Measurements from ENCODE around the gene SORBS1.

- no peak for TF ChIP-seq POLR2A (IDR thresholded peaks at IDR 0.05; ENCODE audit: low read depth, low read length)
- no peak for TF ChIP-seq CTCF (IDR thresholded peaks at IDR 0.05; ENCODE audit: extremely low read depth in 1 of 2, insufficient read depth in 1 of 2, low read depth in 1 of 2, low read length in 2 of 2)
- no peak for TF ChIP-seq JUN (IDR thresholded peaks at IDR 0.05; ENCODE audit: borderline replicate concordance, insufficient read depth, insufficient read length, low read depth)
- TF ChIP-seq POLR2AphosphoS5 (IDR thresholded peaks at IDR 0.05; ENCODE audit: insufficient read depth, low read depth, low read length): no peak
- no peak for TF ChIP-seq EZH2 (IDR thresholded peaks at IDR 0.05; ENCODE audit: borderline replicate concordance, low read depth, low read length, severe bottlenecking)
- no peak for TF ChIP-seq MYC (IDR thresholded peaks at IDR 0.05; ENCODE audit: low read depth, low read length)
- TF ChIP-seq FOS (IDR thresholded peaks at IDR 0.05; ENCODE audit: borderline replicate concordance, insufficient read depth, low read length): no peak
- no peak for TF ChIP-seq MAX (IDR thresholded peaks at IDR 0.05; ENCODE audit: insufficient read depth, insufficient read length)
- TF ChIP-seq GATA2 (IDR thresholded peaks at IDR 0.05; ENCODE audit: insufficient read depth, insufficient read length, low read depth, low read length): no peak
Measured at GRCh38 chr10:95438781-95439180, 122.4 kb downstream of the SORBS1 start.

All from endothelial cell of umbilical vein (primary cell).